Jurkat, Clone E6-1 (cell line): ENCODE data around the gene VAV3. TPM values are rescaled to one million over a fixed set of nuclear protein-coding genes. Genes with fewer than 3 reads are reported as not detected.
"Not testable (repeated sequence)": the region's sequence is repeated elsewhere in the genome, so short reads cannot be mapped to it uniquely, and the experiment has no call there.

Source experiments
- DNase-seq: peaks from one replicate; pipeline ENCODE4 v3.0.0-alpha.2; 2011; ENCODE audit warnings: low read depth, low spot score
- H3K4me3 ChIP-seq: 2 replicates; pipeline ENCODE4 v1.5.1; 2011; ENCODE audit warnings: mild to moderate bottlenecking, low read length, control low read depth, moderate library complexity
- polyA plus RNA-seq: library from polyadenylated mRNA; unstranded; fragments of >200 nt; gene quantifications from one replicate; pipeline ENCODE4 v1.2.1, GENCODE V29; 2012; ENCODE audit warnings: missing spikeins; ENCODE audit not compliant: insufficient read length, insufficient read depth

VAV3 gene
- 31.2 TPM for polyA plus RNA-seq

- peak within 1 kb of the TSS; percentile 97 for H3K4me3 ChIP-seq
- DNase-seq, result peak; percentile 87
These were observed at the start of gene VAV3 for GRCh38 chr1:107965110-107965991. TSS of gene VAV3 (minus strand) at chr1:107965180. CDS start at chr1:107964869, 311 bp downstream.

GRCh38 chr1:108012553-108012952, 47.6 kb upstream of the VAV3 start:
- no peak for DNase-seq
- H3K4me3 ChIP-seq, result no peak overlapping the region

- H3K4me3 ChIP-seq, result no peak overlapping the region
- DNase-seq, result no peak
These were observed 46.3 kb upstream of the VAV3 start for GRCh38 chr1:108011295-108011694.

GRCh38 chr1:108010581-108010980, 45.6 kb upstream of the VAV3 start:
- no peak overlapping the region for H3K4me3 ChIP-seq
- DNase-seq, result no peak

- H3K4me3 ChIP-seq, result no peak overlapping the region
- DNase-seq, result no peak
These were observed 44.7 kb upstream of the VAV3 start for GRCh38 chr1:108009603-108010195.

- H3K4me3 ChIP-seq, result no peak overlapping the region
- DNase-seq, result no peak
These were observed 42.6 kb upstream of the VAV3 start for GRCh38 chr1:108007531-108007930.

GRCh38 chr1:108007070-108007469, 42.1 kb upstream of the VAV3 start:
- no peak for DNase-seq

GRCh38 chr1:108004919-108005318, 39.9 kb upstream of the VAV3 start:
- not testable (repeated sequence) for H3K4me3 ChIP-seq, DNase-seq

More at GRCh38 chr1:108007070-108007469, 42.1 kb upstream of the VAV3 start:
- no peak overlapping the region for H3K4me3 ChIP-seq

GRCh38 chr1:108000620-108001111, 35.7 kb upstream of the VAV3 start:
- DNase-seq, result no peak

GRCh38 chr1:108000184-108000583, 35.2 kb upstream of the VAV3 start:
- H3K4me3 ChIP-seq, result no peak overlapping the region
- no peak for DNase-seq

More at GRCh38 chr1:108000620-108001111, 35.7 kb upstream of the VAV3 start:
- H3K4me3 ChIP-seq, result no peak overlapping the region

- DNase-seq, result no peak
- H3K4me3 ChIP-seq, result no peak overlapping the region
These were observed 32.9 kb upstream of the VAV3 start for GRCh38 chr1:107997866-107998265.

- DNase-seq, result no peak
These were observed 28.9 kb upstream of the VAV3 start for GRCh38 chr1:107993920-107994319.

GRCh38 chr1:107992347-107992746, 27.4 kb upstream of the VAV3 start:
- H3K4me3 ChIP-seq, result no peak overlapping the region
- no peak for DNase-seq

More at GRCh38 chr1:107993920-107994319, 28.9 kb upstream of the VAV3 start:
- no peak overlapping the region for H3K4me3 ChIP-seq

- DNase-seq, result no peak
These were observed 26.5 kb upstream of the VAV3 start for GRCh38 chr1:107991371-107992066.

GRCh38 chr1:107990606-107991005, 25.6 kb upstream of the VAV3 start:
- no peak for DNase-seq

More at GRCh38 chr1:107991371-107992066, 26.5 kb upstream of the VAV3 start:
- no peak overlapping the region for H3K4me3 ChIP-seq

GRCh38 chr1:107981277-107981676, 16.3 kb upstream of the VAV3 start:
- DNase-seq, result no peak

More at GRCh38 chr1:107990606-107991005, 25.6 kb upstream of the VAV3 start:
- H3K4me3 ChIP-seq, result no peak overlapping the region

GRCh38 chr1:107979926-107980325, 14.9 kb upstream of the VAV3 start:
- no peak overlapping the region for H3K4me3 ChIP-seq
- no peak for DNase-seq

More at GRCh38 chr1:107981277-107981676, 16.3 kb upstream of the VAV3 start:
- no peak overlapping the region for H3K4me3 ChIP-seq

GRCh38 chr1:107979088-107979487, 14.1 kb upstream of the VAV3 start:
- DNase-seq, result no peak

GRCh38 chr1:107976836-107977235, 11.9 kb upstream of the VAV3 start:
- DNase-seq, result no peak
- no peak overlapping the region for H3K4me3 ChIP-seq

More at GRCh38 chr1:107979088-107979487, 14.1 kb upstream of the VAV3 start:
- no peak overlapping the region for H3K4me3 ChIP-seq
